HG02642 (cell line): ENCODE data around the gene C18orf63.

Source experiments
- ATAC-seq: cut with Tn5 transposase; IDR thresholded peaks from one replicate; pipeline ENCODE4 v1.9.1; 2021; ENCODE audit warnings: mild to moderate bottlenecking; ENCODE audit not compliant: unreplicated experiment, poor library complexity

C18orf63 gene

DNA sequence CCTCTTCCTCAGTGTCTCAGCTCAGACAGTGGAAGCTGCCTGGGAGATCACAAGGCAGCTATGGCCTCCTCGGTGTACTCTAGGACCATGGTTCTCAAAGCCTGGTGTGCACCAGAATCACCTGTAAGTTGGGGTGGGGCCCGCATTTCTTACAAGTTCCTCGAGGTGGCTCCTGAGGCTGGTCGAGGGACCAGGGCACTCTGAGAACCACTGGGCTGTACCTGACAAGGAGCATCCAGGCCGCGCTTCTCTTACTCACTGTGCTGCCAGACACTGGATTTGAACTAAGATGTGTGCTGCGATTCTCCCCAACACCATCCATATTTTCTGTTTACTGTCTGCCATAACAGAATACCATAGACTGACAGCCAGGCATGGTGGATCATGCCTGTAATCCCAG is 81.9 kb downstream of the C18orf63 start:
- no peak for ATAC-seq

DNA sequence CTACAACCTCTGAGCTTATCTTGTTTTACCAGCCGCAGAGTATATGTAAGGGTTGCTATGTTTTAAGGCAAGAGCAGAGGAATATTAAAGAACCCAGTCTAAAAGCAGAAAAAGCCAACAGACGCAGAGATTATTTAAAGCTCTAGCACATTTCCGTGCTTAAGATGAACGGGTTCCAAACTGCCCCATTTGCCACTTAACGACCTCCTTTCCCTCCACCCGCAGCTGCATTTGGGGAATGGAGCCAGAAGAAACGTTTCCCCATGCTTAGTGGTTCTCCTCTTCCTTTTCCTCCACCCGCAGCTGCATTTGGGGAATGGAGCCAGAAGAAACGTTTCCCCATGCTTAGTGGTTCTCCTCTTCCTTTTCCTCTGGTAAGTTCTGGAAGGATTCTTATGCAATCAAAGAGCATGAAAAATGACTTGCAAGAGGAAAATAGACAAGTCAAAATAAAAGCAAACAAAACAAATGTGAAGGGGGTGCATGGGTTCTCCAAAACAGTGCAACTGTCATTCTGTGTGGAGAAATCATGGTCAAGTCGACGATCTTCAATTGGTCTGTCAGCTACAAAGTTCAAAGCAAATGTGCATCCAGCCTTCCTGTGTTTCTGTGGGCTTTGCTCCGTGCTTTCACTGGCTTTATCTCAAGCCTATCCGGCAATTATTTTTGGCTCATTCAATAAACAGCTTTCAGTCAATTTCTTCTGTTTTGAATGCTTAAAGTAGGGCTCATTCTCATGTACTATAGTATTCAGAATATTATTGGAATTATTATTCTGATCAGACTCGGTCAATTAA is 83.7 kb downstream of the C18orf63 start:
- ATAC-seq = no peak

DNA sequence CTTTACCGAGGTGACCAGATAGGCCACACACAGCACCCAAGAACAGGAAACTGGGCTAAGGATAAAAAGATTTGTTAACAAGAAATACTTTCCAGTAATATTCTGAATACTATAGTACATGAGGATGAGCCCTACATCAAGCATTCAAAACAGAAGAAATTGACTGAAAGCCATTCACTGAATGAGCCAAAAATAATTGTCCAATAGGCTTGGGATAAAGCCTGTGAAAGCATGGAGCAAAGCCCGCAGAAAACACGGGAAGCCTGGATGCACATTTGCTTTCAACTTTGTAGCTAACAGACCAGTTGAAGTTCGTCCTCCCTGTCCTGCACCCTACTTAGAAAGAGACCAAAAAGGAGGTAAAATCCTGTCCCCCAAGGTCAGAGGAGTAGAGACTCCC is 85.2 kb downstream of the C18orf63 start:
- ATAC-seq = no peak

DNA sequence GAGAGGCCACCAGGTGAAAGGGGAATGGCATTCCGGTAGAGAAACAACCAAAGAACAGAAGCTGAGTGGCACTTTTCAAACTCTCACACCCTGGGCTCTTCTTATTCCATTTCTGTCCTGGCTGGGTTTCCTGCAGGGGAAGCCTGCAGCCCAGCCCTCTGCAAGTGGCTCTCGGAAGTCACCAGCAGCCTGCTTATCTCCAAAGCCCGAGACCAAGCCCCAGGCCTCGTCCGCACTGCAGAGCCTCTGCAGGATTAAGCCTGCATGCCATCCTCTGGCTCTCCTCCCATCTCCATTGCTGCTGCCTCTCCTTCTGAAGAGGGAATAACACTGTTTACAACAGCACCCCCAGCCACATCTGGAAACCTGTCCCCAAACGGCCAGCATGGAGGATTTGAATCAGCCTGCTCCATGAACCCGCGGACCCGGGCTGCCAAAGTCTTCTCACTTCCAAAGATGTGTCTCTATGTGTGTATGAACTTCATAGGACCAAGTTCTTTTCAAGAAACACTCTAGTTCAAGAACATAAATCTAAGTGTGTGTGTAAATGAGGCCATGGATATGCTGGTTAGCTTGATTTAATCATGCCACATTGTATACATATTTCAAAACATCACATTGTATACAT is 87.3 kb downstream of the C18orf63 start:
- ATAC-seq = no peak

DNA sequence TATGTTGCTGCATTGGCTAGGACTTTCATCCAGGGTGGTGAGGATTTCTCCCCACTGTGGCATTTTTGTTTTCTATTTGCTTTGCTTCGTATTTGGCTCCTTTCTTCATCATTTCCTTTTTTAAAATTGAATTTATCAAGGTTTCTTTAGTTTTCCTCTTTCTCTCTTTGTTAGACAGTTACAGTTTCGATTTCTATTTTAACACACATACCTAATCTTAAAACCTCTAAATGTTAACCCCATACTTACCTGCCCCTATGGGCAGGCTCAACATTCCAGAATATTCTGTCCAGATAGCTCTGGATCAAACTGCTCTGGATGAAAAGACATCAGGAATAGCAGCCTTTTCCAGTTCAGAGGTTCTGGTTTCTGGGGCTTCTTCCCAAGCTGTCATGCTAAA is 92.2 kb downstream of the C18orf63 start:
- no peak for ATAC-seq
